NCI-H526 treated with DMSO at 0.1 percent for 48 hours (cell line): Measurements from ENCODE around the gene PTGER1.

Source experiments
- DNase-seq: peaks from one replicate; lab custom pipeline; 2025; lab: John Stamatoyannopoulos, UW

PTGER1 gene

DNA sequence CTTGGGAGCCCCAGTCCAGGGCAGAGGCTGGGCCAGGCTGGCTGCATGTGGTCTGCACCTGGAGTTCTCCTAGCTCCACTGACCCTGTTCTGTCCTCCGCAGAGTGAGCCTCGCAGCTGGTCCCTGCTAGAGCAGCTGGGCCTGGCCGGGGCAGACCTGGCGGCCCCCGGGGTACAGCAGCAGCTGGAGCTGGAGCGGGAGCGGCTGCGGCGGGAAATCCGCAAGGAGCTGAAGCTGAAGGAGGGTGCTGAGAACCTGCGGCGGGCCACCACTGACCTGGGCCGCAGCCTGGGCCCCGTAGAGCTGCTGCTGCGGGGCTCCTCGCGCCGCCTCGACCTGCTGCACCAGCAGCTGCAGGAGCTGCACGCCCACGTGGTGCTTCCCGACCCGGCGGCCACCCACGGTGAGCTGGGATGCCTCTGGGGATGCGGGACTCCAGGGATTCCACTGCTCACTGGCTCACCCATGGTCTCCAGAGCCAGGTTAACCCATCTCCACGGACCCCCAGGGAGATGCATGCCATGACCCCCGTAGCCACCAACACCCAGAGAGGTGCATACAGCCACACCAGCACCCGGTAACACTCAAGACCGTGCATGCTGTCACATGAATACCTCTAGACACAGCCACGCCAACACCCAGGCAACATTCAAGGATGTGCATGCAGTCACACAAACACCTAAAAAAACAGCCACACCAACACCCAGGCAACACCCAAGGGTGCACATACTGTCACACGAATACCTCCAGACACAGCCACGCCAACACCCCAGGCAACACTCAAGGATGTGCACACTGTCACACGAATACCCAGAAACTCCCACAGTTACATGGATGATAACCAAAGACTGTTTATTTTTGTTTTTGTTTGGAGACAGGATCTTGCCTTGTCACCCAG, 33.9 kb downstream of the PTGER1 start:
- DNase-seq, result no peak

DNA sequence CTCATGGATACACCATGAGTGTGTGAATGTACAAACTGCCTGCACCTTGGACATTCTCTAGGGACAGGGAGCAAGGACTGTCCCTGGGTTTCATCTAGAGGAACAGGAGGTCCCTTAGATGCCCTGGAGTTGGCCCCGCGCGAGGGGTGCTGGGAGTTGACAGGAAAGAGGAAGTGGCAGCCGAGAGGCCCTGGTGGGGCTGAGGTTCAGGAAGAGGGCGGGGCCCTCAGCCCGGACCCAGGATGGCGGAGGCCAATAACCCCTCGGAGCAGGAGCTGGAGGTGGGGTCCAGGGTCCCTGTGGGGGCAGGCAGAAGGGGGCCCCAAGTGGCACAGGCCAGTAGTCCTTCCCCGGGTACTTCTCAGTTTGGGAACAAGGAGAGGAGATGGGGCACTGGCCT, 35.1 kb downstream of the PTGER1 start:
- no peak for DNase-seq

DNA sequence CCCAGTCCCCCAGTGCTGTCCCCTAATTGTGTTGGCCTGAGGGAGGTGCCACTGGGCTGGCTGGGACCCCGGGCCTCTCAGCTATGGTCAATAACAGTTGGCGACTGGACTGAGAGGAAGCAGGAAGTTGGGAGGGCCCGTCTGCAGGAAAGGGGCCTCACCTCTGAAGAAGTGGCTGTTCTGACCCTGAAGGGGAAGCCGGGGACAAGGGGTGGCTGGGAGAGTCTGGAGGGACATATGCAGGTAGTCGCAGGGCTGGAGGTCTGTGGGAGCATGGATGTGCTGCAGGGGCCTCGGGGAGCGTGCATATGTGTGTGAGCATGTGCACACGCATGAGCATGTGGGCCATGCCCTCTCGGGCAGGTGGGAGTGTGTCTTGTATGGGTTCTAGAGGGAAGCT, 36.1 kb downstream of the PTGER1 start:
- no peak for DNase-seq

DNA sequence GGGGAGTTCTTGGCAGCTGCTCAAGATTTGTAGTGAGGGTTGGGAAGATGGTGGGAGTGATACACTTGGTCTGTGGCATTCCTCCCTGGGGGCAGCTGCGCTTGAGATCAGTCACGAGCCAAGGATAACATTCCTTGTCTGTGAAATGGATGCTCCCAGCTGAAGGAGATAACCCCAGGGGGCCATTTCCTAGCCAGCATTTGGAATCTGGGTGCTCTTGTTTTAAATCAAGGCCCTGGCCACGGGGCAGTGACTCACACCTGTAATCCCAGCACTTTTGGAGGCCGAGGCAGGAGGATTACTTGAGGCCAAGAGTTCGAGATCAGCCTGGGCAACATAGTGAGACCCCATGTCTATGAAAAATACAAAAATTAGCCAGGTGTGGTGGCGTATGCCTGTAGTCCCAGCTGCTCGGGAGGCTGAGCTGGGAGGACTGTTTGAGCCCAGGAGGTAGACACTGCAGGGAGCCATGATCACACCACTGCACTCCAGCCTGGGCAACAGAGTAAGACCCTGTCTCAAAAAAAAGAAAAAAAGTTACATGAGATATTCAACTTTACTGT, 37.5 kb downstream of the PTGER1 start:
- DNase-seq, result no peak

DNA sequence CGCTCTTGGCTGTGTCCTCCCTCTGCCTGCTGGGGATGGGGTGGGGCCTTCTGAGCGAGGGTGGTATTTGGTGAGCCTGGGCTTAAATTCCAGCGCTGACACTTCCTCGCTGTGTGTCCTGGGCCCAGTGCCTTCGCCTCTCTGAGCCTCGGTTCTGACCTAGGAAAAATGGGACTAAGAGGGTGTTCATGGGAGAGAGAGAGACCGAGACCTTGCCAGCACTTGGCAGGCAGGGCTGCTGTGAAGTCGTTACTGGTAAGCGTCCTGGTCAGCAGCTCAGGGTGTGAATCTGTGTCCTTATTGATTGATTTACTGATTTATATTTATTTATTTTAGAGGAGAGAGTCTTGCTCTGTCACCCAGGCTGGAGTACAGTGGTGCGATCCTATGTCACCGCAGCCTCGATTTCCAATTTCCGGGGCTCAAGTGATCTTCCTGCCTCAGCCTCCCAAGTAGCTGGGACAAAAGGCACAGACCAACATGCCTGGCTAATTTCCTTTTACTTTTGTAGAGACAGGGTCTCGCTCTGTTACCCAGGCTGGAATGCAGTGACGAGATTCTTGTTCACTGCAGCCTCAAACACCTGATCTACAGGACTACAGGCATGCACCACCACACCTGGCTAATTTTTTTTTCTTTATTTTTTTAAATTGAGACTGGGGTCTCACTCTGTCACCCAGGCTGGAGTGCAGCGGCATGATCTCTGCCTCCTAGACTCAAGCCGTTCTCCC, 39.7 kb downstream of the PTGER1 start:
- no peak for DNase-seq

DNA sequence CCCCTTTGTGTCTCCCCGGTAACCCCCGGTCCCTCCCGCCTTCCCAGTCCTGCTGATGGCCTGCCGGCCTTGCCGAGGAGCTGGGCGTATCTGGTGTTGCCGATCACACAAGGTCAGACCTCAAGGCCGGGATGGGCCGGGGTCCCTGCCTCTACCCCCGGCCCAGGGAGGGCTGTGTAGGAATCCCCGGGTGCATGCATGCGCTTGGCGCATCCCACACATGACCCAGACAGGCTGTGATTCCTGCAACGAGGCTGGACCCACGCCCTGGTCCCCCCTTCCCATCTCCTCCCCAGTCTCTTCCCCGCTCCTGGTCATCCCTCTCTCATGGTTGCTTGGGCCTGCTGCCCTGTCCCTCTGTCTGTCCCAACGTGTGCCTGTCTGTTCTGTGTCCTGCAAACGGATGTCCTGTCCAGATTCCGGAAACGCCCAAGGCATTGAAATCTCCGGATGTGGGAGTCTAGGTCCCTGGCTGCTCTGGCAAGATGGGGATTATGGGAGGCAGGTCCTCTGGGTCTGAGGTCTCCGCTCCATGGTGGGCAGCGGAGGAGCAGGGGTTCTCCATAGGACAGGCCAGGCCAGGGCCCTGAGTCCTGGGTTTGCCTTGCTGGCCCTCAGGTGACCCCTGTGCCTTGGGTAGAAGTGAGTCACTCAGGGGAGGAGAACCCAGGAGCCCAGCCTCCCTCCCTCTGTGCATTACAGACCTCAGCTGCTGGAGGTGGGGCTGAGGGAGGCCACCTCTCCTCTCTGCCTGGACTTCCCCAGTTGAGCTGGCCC, 40.4 kb downstream of the PTGER1 start:
- no peak for DNase-seq

DNA sequence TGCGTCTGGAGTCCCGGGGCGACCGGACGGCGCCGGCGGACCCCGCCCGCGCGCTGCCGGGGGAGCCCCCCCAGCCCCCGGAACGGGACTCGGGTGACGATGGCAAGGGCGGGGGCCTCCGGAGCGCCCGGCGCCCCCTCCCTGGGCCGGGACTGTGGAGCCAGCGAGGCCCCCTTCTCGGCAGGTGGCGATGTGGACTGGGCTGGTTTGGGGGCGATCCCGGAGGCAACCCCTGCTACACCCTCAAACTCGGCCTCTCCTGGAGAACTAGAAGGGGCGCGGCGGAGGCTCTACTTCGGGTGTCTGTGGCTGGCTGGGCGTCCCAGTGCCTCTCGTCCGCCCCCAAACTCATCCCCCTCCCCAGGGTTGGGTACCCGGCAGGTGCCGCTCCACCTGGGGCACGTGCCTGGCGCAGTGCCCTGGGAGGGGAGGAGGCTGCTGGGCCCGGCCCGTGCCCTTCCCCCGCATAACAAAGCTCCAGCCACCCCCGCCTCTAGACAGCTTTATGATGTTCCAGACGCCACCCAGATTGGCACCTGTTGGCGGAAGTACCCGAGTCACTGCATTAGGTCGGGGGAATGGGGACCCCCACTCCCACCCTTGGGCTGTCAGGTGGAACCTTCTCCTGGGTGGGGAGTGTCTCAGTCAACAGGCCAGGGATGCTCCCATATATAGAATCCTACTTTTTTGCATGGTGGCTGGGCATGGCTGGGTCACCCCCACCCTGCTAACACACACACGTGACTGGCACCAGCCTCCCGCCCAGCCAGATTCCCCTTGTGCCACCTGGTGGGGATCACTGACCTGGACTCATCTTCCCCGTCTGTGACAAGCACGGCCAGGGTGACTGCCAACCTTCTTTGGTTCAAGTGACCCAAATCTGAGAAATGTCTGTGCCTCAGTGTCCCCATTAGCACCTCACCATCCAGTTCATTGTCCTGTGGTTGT, 41.3 kb downstream of the PTGER1 start:
- DNase-seq, result peak; percentile 27

DNA sequence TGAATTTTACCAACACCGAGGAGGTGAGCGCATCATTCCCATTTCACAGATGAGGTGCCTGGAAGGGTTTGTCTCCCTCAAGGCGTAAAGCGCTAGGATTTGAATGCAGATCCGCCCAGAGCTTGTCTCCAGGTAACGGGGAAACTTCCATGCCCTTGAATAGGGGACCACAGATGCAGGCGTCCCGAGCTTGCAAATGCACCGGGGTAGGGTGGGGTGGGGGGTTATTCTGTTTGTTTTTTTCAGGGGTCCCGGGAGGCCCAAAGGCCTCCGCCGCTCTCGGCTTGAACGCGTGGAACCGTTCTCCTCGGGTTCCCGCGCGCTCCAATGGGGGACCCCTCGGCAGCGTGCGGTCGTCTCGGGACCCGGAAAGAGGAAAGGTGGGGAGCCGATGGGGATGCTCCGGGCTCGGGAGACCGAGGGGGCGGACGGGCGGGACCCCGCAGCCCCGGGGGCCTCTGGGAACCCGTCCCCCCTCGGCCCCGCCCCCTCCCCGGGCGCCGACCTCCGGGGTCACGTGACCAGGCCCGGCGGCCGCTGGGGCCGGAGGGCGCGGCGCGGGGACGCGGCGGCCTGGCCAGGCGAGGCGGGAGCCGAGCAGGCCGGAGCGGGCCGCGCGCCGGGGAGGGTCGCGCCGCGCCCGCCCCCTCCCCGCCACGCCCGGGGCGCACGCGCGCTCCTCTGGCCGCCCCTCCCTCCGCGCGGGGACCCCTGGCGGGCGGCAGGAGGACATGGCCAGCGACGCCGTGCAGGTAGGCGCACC, 42.2 kb downstream of the PTGER1 start, which contains the start of gene PKN1:
PKN1 (plus strand) TSS at position 516 of the 763 bp plus-strand sequence; CDS start at position 732, 216 bp downstream.
- DNase-seq, result no peak

DNA sequence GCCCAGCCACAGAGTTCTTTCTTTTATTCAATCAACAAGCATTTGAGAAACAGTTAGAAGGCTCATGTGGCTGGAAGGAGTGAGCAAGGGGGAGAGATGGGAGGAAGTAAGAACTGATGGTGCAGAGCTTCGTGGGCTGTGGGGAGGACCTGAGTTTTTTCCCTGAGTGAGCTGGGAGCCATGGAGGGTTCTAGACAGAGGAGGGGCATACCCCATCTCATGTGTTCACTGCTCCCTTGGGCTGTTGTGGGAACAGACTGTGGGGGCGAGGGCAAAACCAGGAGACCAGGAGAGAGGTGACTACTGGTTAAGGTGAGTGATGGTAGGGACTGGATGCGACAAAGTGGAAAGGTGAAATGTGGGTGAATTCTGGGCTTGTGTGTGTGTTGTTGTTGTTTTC, 44.4 kb downstream of the PTGER1 start:
- no peak for DNase-seq

DNA sequence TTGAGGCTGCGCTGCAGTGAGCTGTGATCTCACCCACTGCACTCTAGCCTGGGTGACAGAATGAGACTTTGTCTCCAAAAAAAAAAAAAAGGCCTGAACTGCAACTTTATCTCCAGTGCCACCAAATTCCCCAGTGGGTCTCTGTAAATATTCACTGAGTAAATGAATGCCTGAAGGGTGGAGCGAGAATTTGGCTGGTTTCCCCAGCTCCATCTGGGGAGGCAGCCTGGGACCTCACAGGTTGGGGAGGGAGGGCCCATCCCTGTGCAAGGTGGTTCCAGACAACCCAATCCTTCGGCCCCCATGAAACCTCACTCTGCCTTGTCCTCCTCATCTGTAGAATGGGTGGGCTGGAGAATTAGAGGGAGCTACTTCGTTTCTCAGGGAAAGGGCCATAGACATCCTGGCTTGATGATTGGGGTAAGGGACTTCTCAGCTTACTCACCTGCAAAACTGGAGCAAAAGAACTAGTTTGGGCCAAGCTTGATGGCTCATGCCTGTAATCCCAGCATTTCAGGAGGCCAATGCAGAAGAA, 46.2 kb downstream of the PTGER1 start:
- DNase-seq, result no peak

DNA sequence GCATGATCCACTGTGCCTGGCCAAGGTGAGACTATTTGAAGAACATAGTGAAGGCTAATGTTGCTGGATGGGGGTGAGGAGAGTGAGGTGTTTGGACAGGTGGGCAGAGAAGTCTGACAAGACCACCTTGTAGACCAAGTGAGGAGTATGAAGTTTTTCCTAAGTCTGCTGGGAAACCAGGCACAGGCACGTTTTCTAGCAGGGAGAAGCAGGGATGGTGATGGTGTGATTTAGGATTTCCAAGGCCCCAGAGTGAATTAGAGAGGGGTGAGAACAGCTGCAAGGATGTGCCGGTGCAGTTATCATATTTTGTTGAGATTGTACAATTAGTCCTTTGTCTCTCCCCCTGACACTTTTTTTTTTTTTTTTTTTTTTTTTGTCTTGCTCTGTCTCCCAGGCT, 47.7 kb downstream of the PTGER1 start:
- no peak for DNase-seq

DNA sequence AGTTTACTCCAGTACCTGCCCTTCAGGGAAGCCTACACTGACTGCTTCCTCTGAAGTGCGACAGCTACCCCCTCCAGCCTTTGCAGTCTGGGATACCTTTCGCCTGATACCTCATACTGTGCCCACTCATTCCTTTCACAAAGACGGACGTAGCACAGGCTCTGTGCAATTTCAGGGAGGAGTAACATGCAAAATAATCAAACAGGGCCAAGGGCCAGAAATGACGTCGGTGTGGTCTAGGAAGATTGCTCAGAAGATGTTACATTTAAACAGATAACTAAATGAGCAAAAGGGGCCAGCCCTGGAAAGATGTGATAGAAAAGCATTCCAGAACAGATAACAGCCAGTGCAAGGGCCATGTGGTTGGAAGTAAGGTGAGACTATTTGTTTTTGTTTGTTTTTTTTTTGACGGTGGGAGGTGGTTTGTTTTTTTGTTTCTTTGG, 49.4 kb downstream of the PTGER1 start:
- no peak for DNase-seq
